NCI-H1417 treated with DMSO at 0.1 percent for 48 hours (cell line): ENCODE results near the gene VSTM2L.

Source experiments
- DNase-seq: peaks from one replicate; lab custom pipeline; 2025; lab: John Stamatoyannopoulos, UW

Gene VSTM2L

GRCh38 chr20:37969949-37970855 is 67.3 kb downstream of the VSTM2L start:
- DNase-seq: no peak

GRCh38 chr20:37970856-37971245 is 67.9 kb downstream of the VSTM2L start:
- DNase-seq: no peak

GRCh38 chr20:37971561-37972127 is 68.7 kb downstream of the VSTM2L start:
- no peak for DNase-seq

GRCh38 chr20:37972256-37973058 is 69.5 kb downstream of the VSTM2L start:
- DNase-seq: no peak

GRCh38 chr20:37973059-37973910 is 70.4 kb downstream of the VSTM2L start:
- no peak for DNase-seq

GRCh38 chr20:37976887-37977286 is 74.0 kb downstream of the VSTM2L start:
- no peak for DNase-seq

GRCh38 chr20:37977338-37977737 is 74.4 kb downstream of the VSTM2L start:
- no peak for DNase-seq

- DNase-seq: no peak
Measured at GRCh38 chr20:37977786-37978185, 74.9 kb downstream of the VSTM2L start.

GRCh38 chr20:37979021-37979985 is 76.4 kb downstream of the VSTM2L start:
- no peak for DNase-seq

- no peak for DNase-seq
Measured at GRCh38 chr20:37980383-37980782, 77.5 kb downstream of the VSTM2L start.

- DNase-seq: no peak
Measured at GRCh38 chr20:37980876-37981275, 77.9 kb downstream of the VSTM2L start.

- no peak for DNase-seq
Measured at GRCh38 chr20:37981568-37981967, 78.6 kb downstream of the VSTM2L start.

- no peak for DNase-seq
Measured at GRCh38 chr20:37983286-37983685, 80.4 kb downstream of the VSTM2L start.

- no peak for DNase-seq
Measured at GRCh38 chr20:37984018-37984785, 81.3 kb downstream of the VSTM2L start.

- DNase-seq: no peak
Measured at GRCh38 chr20:37986044-37986858, 83.3 kb downstream of the VSTM2L start.

GRCh38 chr20:37986873-37987601 is 84.1 kb downstream of the VSTM2L start:
- no peak for DNase-seq

- DNase-seq: no peak
Measured at GRCh38 chr20:37987602-37988290, 84.8 kb downstream of the VSTM2L start.
